ENCODE results near the gene AFF3.

The AFF3 gene

GRCh38 chr2:99726691-99727090 lies 415.7 kb downstream of the AFF3 start:
- no peak for DNase-seq

GRCh38 chr2:99725820-99726219 lies 416.6 kb downstream of the AFF3 start:
- no peak for DNase-seq

GRCh38 chr2:99722476-99722875 lies 419.9 kb downstream of the AFF3 start:
- no peak for DNase-seq

GRCh38 chr2:99719102-99719501 lies 423.3 kb downstream of the AFF3 start:
- DNase-seq = no peak

GRCh38 chr2:99715956-99716355 lies 426.4 kb downstream of the AFF3 start:
- no peak for DNase-seq

- no peak for DNase-seq
Measured at GRCh38 chr2:99714349-99714748, 428.0 kb downstream of the AFF3 start.

- DNase-seq = no peak
Measured at GRCh38 chr2:99711144-99711543, 431.2 kb downstream of the AFF3 start.

GRCh38 chr2:99710721-99711120 lies 431.7 kb downstream of the AFF3 start:
- DNase-seq = no peak

- DNase-seq = no peak
Measured at GRCh38 chr2:99709229-99709628, 433.2 kb downstream of the AFF3 start.

- DNase-seq = no peak
Measured at GRCh38 chr2:99708231-99708630, 434.2 kb downstream of the AFF3 start.

GRCh38 chr2:99707592-99707991 lies 434.8 kb downstream of the AFF3 start:
- DNase-seq = no peak

GRCh38 chr2:99706735-99707134 lies 435.7 kb downstream of the AFF3 start:
- no peak for DNase-seq

- no peak for DNase-seq
Measured at GRCh38 chr2:99701503-99701902, 440.9 kb downstream of the AFF3 start.

GRCh38 chr2:99700482-99701398 lies 441.6 kb downstream of the AFF3 start:
- no peak for DNase-seq

GRCh38 chr2:99698896-99699295 lies 443.5 kb downstream of the AFF3 start:
- no peak for DNase-seq

- no peak for DNase-seq
Measured at GRCh38 chr2:99697811-99698568, 444.4 kb downstream of the AFF3 start.

- DNase-seq = no peak
Measured at GRCh38 chr2:99695944-99696253, 446.5 kb downstream of the AFF3 start.

- no peak for DNase-seq
Measured at GRCh38 chr2:99695130-99695943, 447.1 kb downstream of the AFF3 start.

GRCh38 chr2:99694331-99694730 lies 448.1 kb downstream of the AFF3 start:
- DNase-seq = no peak

- DNase-seq = peak; percentile 36
Measured at GRCh38 chr2:99692785-99693184, 449.6 kb downstream of the AFF3 start.

- no peak for DNase-seq
Measured at GRCh38 chr2:99691926-99692325, 450.5 kb downstream of the AFF3 start.

GRCh38 chr2:99689145-99689742 lies 453.1 kb downstream of the AFF3 start:
- DNase-seq = peak; percentile 6

GRCh38 chr2:99688699-99689098 lies 453.7 kb downstream of the AFF3 start:
- DNase-seq = no peak
